SK-N-SH treated with all-trans-retinoic acid at 6 μM for 48 hours (cell line): Measurements from ENCODE around the gene SLC9A2.

ENCODE experiments used
- ATAC-seq: fragments of 200-7000 bp; cut with Tn5 transposase; 3 replicates; pipeline ENCODE4 v1.9.1; 2020; ENCODE audit warnings: mild to moderate bottlenecking, moderate library complexity
- ARNTL ChIP-seq: fragments of 450-650 bp; formaldehyde crosslinking; IDR thresholded peaks from 2 replicates; pipeline ENCODE4 v1.5.0; 2020; ENCODE audit warnings: low read depth, mild to moderate bottlenecking, moderate library complexity, borderline replicate concordance
- BACH2 ChIP-seq: fragments of 250-450 bp; sonication (Bioruptor Pico); IDR thresholded peaks from 2 replicates; pipeline ENCODE4 v1.9.0; 2021; ENCODE audit warnings: mild to moderate bottlenecking, borderline replicate concordance
- CSDC2 ChIP-seq: fragments of 250-450 bp; sonication (Bioruptor Pico); IDR thresholded peaks from 2 replicates; pipeline ENCODE4 v1.5.0; 2020; ENCODE audit warnings: mild to moderate bottlenecking, moderate library complexity
- CSRNP3 ChIP-seq: fragments of 250-450 bp; sonication (Bioruptor Pico); IDR thresholded peaks from 2 replicates; pipeline ENCODE4 v1.5.1; 2021; ENCODE audit warnings: mild to moderate bottlenecking, moderate library complexity
- ESRRG ChIP-seq: fragments of 250-450 bp; sonication (Bioruptor Pico); IDR thresholded peaks from 2 replicates; pipeline ENCODE4 v1.6.1; 2021; ENCODE audit warnings: mild to moderate bottlenecking
- GLIS3 ChIP-seq: fragments of 250-450 bp; sonication (Bioruptor Pico); IDR thresholded peaks from 2 replicates; pipeline ENCODE4 v1.5.0; 2020; ENCODE audit warnings: mild to moderate bottlenecking, moderate library complexity
- ISL1 ChIP-seq: fragments of 250-450 bp; sonication (Bioruptor Pico); IDR thresholded peaks from 2 replicates; pipeline ENCODE4 v2.1.2; 2022; ENCODE audit warnings: mild to moderate bottlenecking, moderate library complexity
- OSR1 ChIP-seq: fragments of 250-450 bp; sonication (Bioruptor Pico); IDR thresholded peaks from 2 replicates; pipeline ENCODE4 v1.8.0; 2022; ENCODE audit warnings: moderate library complexity, mild to moderate bottlenecking, inconsistent platforms
- POU6F1 ChIP-seq: fragments of 250-450 bp; sonication (Bioruptor Pico); IDR thresholded peaks from 2 replicates; pipeline ENCODE4 v1.8.0; 2021; ENCODE audit warnings: low read depth, mild to moderate bottlenecking, moderate library complexity, borderline replicate concordance
- PPARA ChIP-seq: fragments of 250-450 bp; sonication (Bioruptor Pico); IDR thresholded peaks from 2 replicates; pipeline ENCODE4 v1.5.0; 2020; ENCODE audit warnings: mild to moderate bottlenecking, borderline replicate concordance
- RARB ChIP-seq: fragments of 250-450 bp; sonication (Bioruptor Pico); IDR thresholded peaks from 2 replicates; pipeline ENCODE4 v1.8.0; 2021; ENCODE audit warnings: mild to moderate bottlenecking, moderate library complexity
- SNAI2 ChIP-seq: fragments of 250-450 bp; sonication (Bioruptor Pico); IDR thresholded peaks from 2 replicates; pipeline ENCODE4 v1.5.0; 2020; ENCODE audit warnings: mild to moderate bottlenecking, moderate library complexity
- TCF4 ChIP-seq: fragments of 250-450 bp; sonication (Bioruptor Pico); IDR thresholded peaks from 2 replicates; pipeline ENCODE4 v1.8.0; 2021; ENCODE audit warnings: mild to moderate bottlenecking, moderate library complexity, borderline replicate concordance
- TSHZ2 ChIP-seq: fragments of 250-450 bp; sonication (Bioruptor Pico); IDR thresholded peaks from 2 replicates; pipeline ENCODE4 v1.5.0; 2020; ENCODE audit warnings: mild to moderate bottlenecking, moderate library complexity
- ZC3H10 ChIP-seq: fragments of 250-450 bp; sonication (Bioruptor Pico); IDR thresholded peaks from 2 replicates; pipeline ENCODE4 v1.5.1; 2021; ENCODE audit warnings: mild to moderate bottlenecking, moderate library complexity
- ZFP3 ChIP-seq: fragments of 250-450 bp; sonication (Bioruptor Pico); IDR thresholded peaks from 2 replicates; pipeline ENCODE4 v1.5.0; 2020; ENCODE audit warnings: mild to moderate bottlenecking, moderate library complexity
- ZFP30 ChIP-seq: fragments of 450-650 bp; formaldehyde crosslinking; IDR thresholded peaks from 2 replicates; pipeline ENCODE4 v1.5.0; 2022; ENCODE audit warnings: mild to moderate bottlenecking, moderate library complexity
- ZNF565 ChIP-seq: fragments of 450-650 bp; formaldehyde crosslinking; conservative IDR thresholded peaks from 2 replicates; pipeline ENCODE4 v1.5.0; 2020; ENCODE audit warnings: low read depth, mild to moderate bottlenecking, moderate library complexity
- ZNF70 ChIP-seq: fragments of 450-650 bp; formaldehyde crosslinking; IDR thresholded peaks from 2 replicates; pipeline ENCODE4 v1.5.0; 2020; ENCODE audit warnings: mild to moderate bottlenecking, moderate library complexity
- ZNF8 ChIP-seq: fragments of 450-650 bp; formaldehyde crosslinking; IDR thresholded peaks from 2 replicates; pipeline ENCODE4 v1.5.0; 2020; ENCODE audit warnings: mild to moderate bottlenecking, moderate library complexity
- TF ChIP-seq, protein P1 (sequence below): fragments of 250-450 bp; sonication (Bioruptor Pico); IDR thresholded peaks from 2 replicates; pipeline ENCODE4 v1.8.0; 2020; ENCODE audit warnings: mild to moderate bottlenecking, moderate library complexity, borderline replicate concordance

SLC9A2 gene

DNA sequence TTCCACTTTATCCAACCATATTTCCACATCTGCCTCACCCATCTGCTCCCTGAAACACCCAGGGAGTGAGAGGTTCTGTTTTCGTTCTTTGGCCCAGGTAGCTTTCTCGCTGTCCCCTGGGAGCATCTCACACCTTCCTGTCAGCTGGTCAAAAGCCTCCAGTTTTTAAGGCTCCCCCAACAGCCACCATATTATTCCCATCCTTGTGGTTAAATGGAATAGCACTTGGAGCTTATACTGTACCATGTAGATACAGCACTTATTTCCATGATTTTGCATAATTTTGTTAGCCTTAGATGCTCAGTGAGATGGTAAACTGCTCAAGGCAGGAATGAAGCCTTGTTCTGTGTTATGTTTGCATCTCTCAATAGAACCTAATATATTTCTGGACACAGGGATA is 84.0 kb downstream of the SLC9A2 start:
- TF ChIP-seq ISL1 (CRISPR knock-in tag) (no peak), ZNF8 (no peak), POU6F1 (CRISPR knock-in tag) (no peak), OSR1 (CRISPR knock-in tag) (no peak), CSDC2 (CRISPR knock-in tag) (no peak), ZNF70 (CRISPR knock-in tag) (no peak), ZNF565 (CRISPR knock-in tag) (no peak), ZC3H10 (CRISPR knock-in tag) (no peak), BACH2 (CRISPR knock-in tag) (no peak), ARNTL (CRISPR knock-in tag) (no peak), TSHZ2 (CRISPR knock-in tag) (no peak), ZFP30 (CRISPR knock-in tag) (no peak), SNAI2 (CRISPR knock-in tag) (no peak), ZFP3 (no peak), PPARA (CRISPR knock-in tag) (no peak), ESRRG (CRISPR knock-in tag) (no peak), RARB (CRISPR knock-in tag) (no peak)
- TF ChIP-seq, protein P1, sequence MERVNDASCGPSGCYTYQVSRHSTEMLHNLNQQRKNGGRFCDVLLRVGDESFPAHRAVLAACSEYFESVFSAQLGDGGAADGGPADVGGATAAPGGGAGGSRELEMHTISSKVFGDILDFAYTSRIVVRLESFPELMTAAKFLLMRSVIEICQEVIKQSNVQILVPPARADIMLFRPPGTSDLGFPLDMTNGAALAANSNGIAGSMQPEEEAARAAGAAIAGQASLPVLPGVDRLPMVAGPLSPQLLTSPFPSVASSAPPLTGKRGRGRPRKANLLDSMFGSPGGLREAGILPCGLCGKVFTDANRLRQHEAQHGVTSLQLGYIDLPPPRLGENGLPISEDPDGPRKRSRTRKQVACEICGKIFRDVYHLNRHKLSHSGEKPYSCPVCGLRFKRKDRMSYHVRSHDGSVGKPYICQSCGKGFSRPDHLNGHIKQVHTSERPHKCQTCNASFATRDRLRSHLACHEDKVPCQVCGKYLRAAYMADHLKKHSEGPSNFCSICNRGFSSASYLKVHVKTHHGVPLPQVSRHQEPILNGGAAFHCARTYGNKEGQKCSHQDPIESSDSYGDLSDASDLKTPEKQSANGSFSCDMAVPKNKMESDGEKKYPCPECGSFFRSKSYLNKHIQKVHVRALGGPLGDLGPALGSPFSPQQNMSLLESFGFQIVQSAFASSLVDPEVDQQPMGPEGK (CRISPR knock-in tag), result no peak
- no peak; the same call in 2 of the 3 replicates for ATAC-seq

- peak; percentile 92 for ATAC-seq
- TF ChIP-seq ZC3H10 (CRISPR knock-in tag) (no peak), ISL1 (CRISPR knock-in tag) (no peak), CSDC2 (CRISPR knock-in tag) (no peak), ZFP3 (no peak), PPARA (CRISPR knock-in tag) (no peak), CSRNP3 (CRISPR knock-in tag) (no peak), ARNTL (CRISPR knock-in tag) (no peak), ZNF70 (CRISPR knock-in tag) (no peak), TCF4 (no peak), GLIS3 (CRISPR knock-in tag) (no peak), POU6F1 (CRISPR knock-in tag) (no peak), ESRRG (CRISPR knock-in tag) (no peak)
- TF ChIP-seq, protein P1 (CRISPR knock-in tag), result no peak
- TF ChIP-seq, all 23 proteins: peak for 0
These were observed 84.4 kb downstream of the SLC9A2 start for GRCh38 chr2:102703748-102704147.
